GM12864 (cell line): ENCODE measurements around the gene CARD18.

ENCODE experiments used
- DNase-seq: peaks from one replicate; pipeline ENCODE4 v3.0.0-alpha.2; 2011; ENCODE audit warnings: low read depth
- H3K4me3 ChIP-seq: 2 replicates; pipeline ENCODE4 v1.5.1; 2011; ENCODE audit warnings: mild to moderate bottlenecking, low read depth, low read length, control low read depth
- CTCF ChIP-seq: IDR thresholded peaks from 2 replicates; pipeline ENCODE4 v1.5.1; 2011; ENCODE audit warnings: low read depth, mild to moderate bottlenecking, moderate library complexity, low read length, control low read depth, inconsistent platforms; ENCODE audit errors: missing control alignments

Gene CARD18

GRCh38 chr11:105139669-105140068 is at the start of gene CARD18:
CARD18 (minus strand) TSS chr11:105139769; CDS start chr11:105139726, 43 bp downstream.
- no peak for DNase-seq
- H3K4me3 ChIP-seq = no peak within 1 kb of the TSS
- no peak for TF ChIP-seq CTCF

DNA sequence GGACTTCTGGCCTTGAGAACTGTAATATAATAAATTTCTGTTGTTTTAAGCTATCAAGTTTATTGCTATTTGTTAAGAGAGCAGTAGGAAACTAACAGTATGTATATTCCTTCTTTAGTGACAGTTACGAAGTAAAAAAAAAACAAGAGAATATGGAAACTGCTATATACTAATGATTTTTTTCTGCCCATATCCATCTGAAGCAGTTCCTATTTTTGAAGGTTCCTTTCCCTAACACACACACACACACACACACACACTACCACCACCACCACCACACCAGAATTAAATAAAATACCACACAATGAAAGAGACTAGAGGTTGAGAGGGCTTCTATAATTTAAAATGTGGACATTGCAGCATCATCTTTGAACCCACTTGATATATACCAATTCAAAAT is 44.4 kb upstream of the CARD18 start:
- TF ChIP-seq CTCF = no peak
- H3K4me3 ChIP-seq = no peak overlapping the region
- no peak for DNase-seq

DNA sequence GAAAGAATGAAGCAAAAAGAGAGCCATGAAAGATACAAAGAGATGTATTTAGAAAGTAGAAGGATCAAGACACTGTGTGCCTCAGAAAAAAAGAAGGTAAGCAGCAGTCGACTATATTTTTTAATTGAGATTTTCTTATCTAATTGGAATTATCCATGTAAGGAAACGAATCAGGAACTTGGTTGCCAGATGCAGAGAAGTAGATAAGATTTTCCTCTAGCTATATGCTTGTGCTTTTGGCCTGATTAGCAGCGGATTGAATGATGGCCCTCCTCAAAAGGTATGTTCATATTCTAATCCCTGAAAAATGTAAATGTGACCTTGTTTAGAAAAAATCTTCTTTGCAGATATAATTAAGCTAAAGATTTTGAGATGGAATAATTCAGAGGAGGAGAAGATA is 43.9 kb upstream of the CARD18 start:
- DNase-seq = no peak
- H3K4me3 ChIP-seq = no peak overlapping the region
- TF ChIP-seq CTCF = no peak

- no peak overlapping the region for H3K4me3 ChIP-seq
- no peak for TF ChIP-seq CTCF
- no peak for DNase-seq
Observed at GRCh38 chr11:105181521-105181920, 42.0 kb upstream of the CARD18 start.

DNA sequence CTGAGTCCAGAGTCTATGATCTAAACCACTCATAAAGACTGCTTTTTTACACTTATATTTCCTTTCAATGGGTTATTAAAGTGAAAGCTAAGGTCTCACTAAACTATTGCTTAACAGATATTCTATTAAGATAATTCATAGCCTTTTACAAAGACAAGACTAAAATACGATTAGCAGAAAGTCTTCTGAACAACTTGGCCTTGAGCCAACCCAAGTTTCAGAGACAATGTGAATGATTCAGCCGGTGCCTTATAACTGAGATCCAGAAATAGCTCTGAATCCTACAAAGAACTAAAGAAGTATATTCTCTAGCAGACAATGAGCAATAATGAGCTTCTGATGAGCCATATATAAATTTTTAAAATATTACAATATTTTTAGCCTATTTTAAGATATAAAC is 41.5 kb upstream of the CARD18 start:
- no peak for TF ChIP-seq CTCF
- no peak for DNase-seq
- H3K4me3 ChIP-seq = no peak overlapping the region

DNA sequence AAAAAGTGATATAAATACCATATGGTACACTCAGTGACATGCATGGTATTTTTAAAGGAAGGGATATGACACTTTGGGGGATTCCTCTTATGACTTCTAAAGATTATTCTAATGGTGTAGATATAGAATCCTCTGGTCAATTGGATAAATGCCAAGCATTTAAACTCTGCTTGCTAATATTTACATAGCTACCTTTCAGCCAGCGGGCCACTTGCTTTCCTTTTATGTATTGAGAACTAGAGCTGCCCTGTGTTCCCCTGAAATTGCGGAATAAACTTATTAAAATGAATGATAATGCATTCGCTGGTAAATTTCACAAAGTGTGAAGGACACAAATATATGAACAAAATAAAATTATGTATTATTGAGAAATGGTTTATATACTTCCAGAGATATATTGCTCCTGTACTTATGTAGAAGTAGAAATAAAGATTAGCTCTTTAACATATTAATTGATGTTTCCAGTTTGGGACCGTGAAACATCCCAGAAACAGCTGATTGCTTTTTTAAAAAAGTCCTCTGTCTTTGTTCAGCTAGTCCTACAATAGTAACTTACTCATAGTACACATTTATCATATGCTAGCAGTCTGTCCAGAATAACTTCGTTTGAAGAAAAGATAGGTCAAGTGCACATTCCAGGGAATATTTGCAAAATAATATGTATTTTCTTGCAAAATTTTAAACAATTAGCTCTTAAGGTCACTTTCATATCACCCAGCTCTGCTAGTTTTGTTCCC is 40.1 kb upstream of the CARD18 start:
- no peak for TF ChIP-seq CTCF
- no peak overlapping the region for H3K4me3 ChIP-seq
- no peak for DNase-seq

GRCh38 chr11:105177658-105178057 is 38.1 kb upstream of the CARD18 start:
- DNase-seq = no peak
- no peak overlapping the region for H3K4me3 ChIP-seq
- TF ChIP-seq CTCF = no peak
